ENCODE results near the gene TMPRSS6. TPM values are rescaled to one million over a fixed set of nuclear protein-coding genes. Genes with fewer than 3 reads are reported as not detected.

TMPRSS6 gene
- total and polyA plus RNA-seq, 2 of the 13 experiments (the other 11 are each of a cell fraction or from before 2014, with no cell fraction given), result 4.2 to 4.8 TPM

GRCh38 chr22:37075822-37076433 is 33.6 kb downstream of the TMPRSS6 start:
- FAIRE-seq (no peak), DNase-seq (ENCODE audit: low spot score) (no peak), ATAC-seq (no peak)
- 82% methylated on average over 7 of the region's 9 CpGs for WGBS (ENCODE audit: low lambda C conversion rate)
- Histone ChIP-seq H3K79me2 (ENCODE audit: insufficient read depth, low read length) (no peaks in the 10 kb centered on the region), H3K9ac (ENCODE audit: insufficient read depth, low read depth, low read length) (no peak overlapping the region), H3K4me2 (ENCODE audit: low read depth, low read length) (no peak overlapping the region), H3K4me1 (ENCODE audit: insufficient read depth, low read length) (peaks cover 22% of the 10 kb centered on the region; the same call in 1 of the 2 replicates), H3K36me3 (replicated peaks in 1 of 2; ENCODE audit: control insufficient read depth in 1 of 2, insufficient read depth in 2 of 2, low read length in 2 of 2) (no peaks in the 10 kb centered on the region), H3K4me3 (replicated peaks in 1 of 3; ENCODE audit: insufficient read depth in 1 of 3, low read depth in 2 of 3, low read length in 3 of 3) (no peak overlapping the region), H3K27ac (ENCODE audit: extremely low read length, insufficient read depth, low read length) (no peak overlapping the region), H4K20me1 (ENCODE audit: insufficient read depth, low read length) (no peaks in the 10 kb centered on the region), H2AFZ (ENCODE audit: low read length) (no peak overlapping the region), H3K27me3 (ENCODE audit: control insufficient read depth in 1 of 2, insufficient read depth in 2 of 2, low read length in 2 of 2) (no peaks in the 10 kb centered on the region; a peak in 1 of 5 replicates), H3K9me3 (ENCODE audit: low read length) (peaks cover 11% of the 10 kb centered on the region; the same call in 1 of the 2 replicates)
- ChIA-PET POLR2A (no interaction called here), CTCF (ENCODE audit: low intra/inter-chr PET ratio, low total read pairs) (no interaction called here)
- BruUV-seq (replicated peaks), result no TSS peak
- in situ Hi-C loops (cut with HindIII; ENCODE audit: extremely low pct_ligation_motif_present, low pct_unique_long_range_greater_than_20kb), result no loop called here
- intact Hi-C loops (cut with micrococcal nuclease; ENCODE audit: unreplicated experiment), result loop anchor here (5.0 kb wide), 1 partner anchor 71 kb away; the partner anchor contains the start of gene IL2RB
- TF ChIP-seq ZNF512 (CRISPR knock-in tag; IDR thresholded peaks at IDR 0.05) (0 out of 2 replicates have a peak, but pooled peaks have one; percentile 56), ZNF263 (CRISPR knock-in tag; IDR thresholded peaks at IDR 0.05) (peak; percentile 62), TRIM22 (IDR thresholded peaks at IDR 0.05) (no peak)

GRCh38 chr22:37075046-37075445 is 34.5 kb downstream of the TMPRSS6 start:
- H3K79me2 ChIP-seq (ENCODE audit: insufficient read depth, low read length), result no peaks in the 10 kb centered on the region
- no peak for DNase-seq (ENCODE audit: low spot score)
- intact Hi-C loops (cut with micrococcal nuclease; ENCODE audit: unreplicated experiment) (loop anchor here (5.0 kb wide), 1 partner anchor 72 kb away; the partner anchor contains the start of gene IL2RB), in situ Hi-C loops (cut with HindIII; ENCODE audit: extremely low pct_ligation_motif_present, low pct_unique_long_range_greater_than_20kb) (no loop called here)
- peaks cover 11% of the 10 kb centered on the region; the same call in 1 of the 2 replicates for H3K9me3 ChIP-seq (ENCODE audit: low read length)
- no peaks in the 10 kb centered on the region for H3K36me3 ChIP-seq (replicated peaks in 1 of 2; ENCODE audit: control insufficient read depth in 1 of 2, insufficient read depth in 2 of 2, low read length in 2 of 2)
- WGBS (ENCODE audit: low lambda C conversion rate), result 73% methylated on average over 14 of the region's 17 CpGs
- no peak overlapping the region for H2AFZ ChIP-seq (ENCODE audit: low read length)
- CTCF ChIA-PET (ENCODE audit: low intra/inter-chr PET ratio, low total read pairs), result no interaction called here
- H3K27ac ChIP-seq (ENCODE audit: extremely low read length, insufficient read depth, low read length), result no peak overlapping the region
- no peak overlapping the region for H3K4me3 ChIP-seq (replicated peaks in 1 of 3; ENCODE audit: insufficient read depth in 1 of 3, low read depth in 2 of 3, low read length in 3 of 3)
- no peak for ATAC-seq
- POLR2A ChIA-PET, result no interaction called here
- TF ChIP-seq STAT6 (CRISPR knock-in tag; IDR thresholded peaks at IDR 0.05; ENCODE audit: borderline replicate concordance), result no peak
- TF ChIP-seq SMARCE1 (IDR thresholded peaks at IDR 0.05; ENCODE audit: borderline replicate concordance), result no peak
- TF ChIP-seq ZFP41 (CRISPR knock-in tag; IDR thresholded peaks at IDR 0.05; ENCODE audit: borderline replicate concordance), result no peak
- no peak for TF ChIP-seq ZNF607 (CRISPR knock-in tag; IDR thresholded peaks at IDR 0.05; ENCODE audit: borderline replicate concordance)
- no peak for TF ChIP-seq AGO1 (IDR thresholded peaks at IDR 0.05; ENCODE audit: low read depth, low read length, poor library complexity, severe bottlenecking)
- H3K4me1 ChIP-seq (ENCODE audit: insufficient read depth, low read length), result peaks cover 22% of the 10 kb centered on the region; the same call in 1 of the 2 replicates
- no peaks in the 10 kb centered on the region for H4K20me1 ChIP-seq (ENCODE audit: insufficient read depth, low read length)
- BruUV-seq (replicated peaks), result no TSS peak
- no peak overlapping the region for H3K4me2 ChIP-seq (ENCODE audit: low read depth, low read length)
- no peaks in the 10 kb centered on the region; a peak in 1 of 5 replicates for H3K27me3 ChIP-seq (ENCODE audit: control insufficient read depth in 1 of 2, insufficient read depth in 2 of 2, low read length in 2 of 2)
- no peak overlapping the region for H3K9ac ChIP-seq (ENCODE audit: insufficient read depth, low read depth, low read length)
- no peak for FAIRE-seq
